K562 (cell line): ENCODE data around the gene ATXN1. TPM values are rescaled to one million over a fixed set of nuclear protein-coding genes. Genes with fewer than 3 reads are reported as not detected.

Experiments
- BACH1 ChIP-seq: fragments of 200-800 bp; sonication (Bioruptor generic); IDR thresholded peaks from 2 replicates; pipeline ENCODE4 v1.6.1; 2016; ENCODE audit warnings: missing genetic modification characterization, missing compliant biosample characterization
- KAT8 ChIP-seq: fragments of 450-650 bp; IDR thresholded peaks from 2 replicates; pipeline ENCODE4 v1.6.1; 2016; ENCODE audit warnings: low read depth, mild to moderate bottlenecking
- RBFOX2 ChIP-seq: fragments of 200-400 bp; formaldehyde crosslinking; IDR thresholded peaks from 2 replicates; pipeline ENCODE4 v1.6.1; 2017; ENCODE audit warnings: low read depth, mild to moderate bottlenecking, low read length, moderate library complexity
- STAT5A ChIP-seq: IDR thresholded peaks from 2 replicates; pipeline ENCODE4 v1.6.1; 2012; ENCODE audit warnings: low read length, inconsistent platforms, borderline replicate concordance
- TAF15 ChIP-seq: fragments of 200-400 bp; formaldehyde crosslinking; IDR thresholded peaks from 2 replicates; pipeline ENCODE4 v1.6.1; 2017; ENCODE audit warnings: mild to moderate bottlenecking, low read depth, low read length, moderate library complexity
- ZFP1 ChIP-seq: fragments of 450-650 bp; formaldehyde crosslinking; IDR thresholded peaks from 2 replicates; pipeline ENCODE4 v1.4.0; 2020; ENCODE audit warnings: mild to moderate bottlenecking, mixed read lengths
- ZNF316 ChIP-seq: fragments of 450-650 bp; IDR thresholded peaks from 2 replicates; pipeline ENCODE4 v1.6.1; 2016
- ZNF561 ChIP-seq: fragments of 450-650 bp; formaldehyde crosslinking; conservative IDR thresholded peaks from 2 replicates; pipeline ENCODE4 v1.4.0; 2020; ENCODE audit warnings: mild to moderate bottlenecking, moderate library complexity
- polyA plus RNA-seq, 8 experiments: library from polyadenylated mRNA; depleted of rRNA in 4 of 8; stranded (reverse) in 5 of 8; unstranded in 3 of 8; fragments of >200 nt; fragmentation: Nextera tagmentation in 2 of 8; fragmentation: Illumina TruSeq in 1 of 8; extraction: Ambion mirVana in 2 of 8; extraction: Trizol in 1 of 8; gene quantifications; 2 replicates each; pipeline versions ENCODE4 v1.2.1 to v1.2.3, GENCODE V29; 2011 to 2014; ENCODE audit warnings: inconsistent platforms in 1 of 8, missing spikeins in 1 of 8
- total RNA-seq, 7 experiments: library from RNA; depleted of rRNA in 6 of 7; stranded (reverse); fragments of >200 nt in 6 of 7; fragmentation: Illumina TruSeq in 2 of 7; extraction: Trizol in 2 of 7; gene quantifications; 2 replicates each; pipeline versions ENCODE4 v1.2.1 to v1.2.3, GENCODE V29; 2011 to 2021; ENCODE audit warnings: low replicate concordance in 1 of 7
- TF ChIP-seq, protein P1 (sequence below): fragments of 450-650 bp; IDR thresholded peaks from 2 replicates; pipeline ENCODE4 v1.6.1; 2017; ENCODE audit warnings: antibody characterized with exemption, mild to moderate bottlenecking
- TF ChIP-seq, protein P2 (sequence below): fragments of 450-650 bp; IDR thresholded peaks from 2 replicates; pipeline ENCODE4 v1.6.1; 2016; ENCODE audit warnings: mild to moderate bottlenecking

ATXN1 gene
- total and polyA plus RNA-seq, 9 of the 15 experiments (the other 6 are each of a cell fraction or from before 2014, with no cell fraction given) = under 0.01 to 1.2 (median 0.58) TPM

- TF ChIP-seq, protein P1, sequence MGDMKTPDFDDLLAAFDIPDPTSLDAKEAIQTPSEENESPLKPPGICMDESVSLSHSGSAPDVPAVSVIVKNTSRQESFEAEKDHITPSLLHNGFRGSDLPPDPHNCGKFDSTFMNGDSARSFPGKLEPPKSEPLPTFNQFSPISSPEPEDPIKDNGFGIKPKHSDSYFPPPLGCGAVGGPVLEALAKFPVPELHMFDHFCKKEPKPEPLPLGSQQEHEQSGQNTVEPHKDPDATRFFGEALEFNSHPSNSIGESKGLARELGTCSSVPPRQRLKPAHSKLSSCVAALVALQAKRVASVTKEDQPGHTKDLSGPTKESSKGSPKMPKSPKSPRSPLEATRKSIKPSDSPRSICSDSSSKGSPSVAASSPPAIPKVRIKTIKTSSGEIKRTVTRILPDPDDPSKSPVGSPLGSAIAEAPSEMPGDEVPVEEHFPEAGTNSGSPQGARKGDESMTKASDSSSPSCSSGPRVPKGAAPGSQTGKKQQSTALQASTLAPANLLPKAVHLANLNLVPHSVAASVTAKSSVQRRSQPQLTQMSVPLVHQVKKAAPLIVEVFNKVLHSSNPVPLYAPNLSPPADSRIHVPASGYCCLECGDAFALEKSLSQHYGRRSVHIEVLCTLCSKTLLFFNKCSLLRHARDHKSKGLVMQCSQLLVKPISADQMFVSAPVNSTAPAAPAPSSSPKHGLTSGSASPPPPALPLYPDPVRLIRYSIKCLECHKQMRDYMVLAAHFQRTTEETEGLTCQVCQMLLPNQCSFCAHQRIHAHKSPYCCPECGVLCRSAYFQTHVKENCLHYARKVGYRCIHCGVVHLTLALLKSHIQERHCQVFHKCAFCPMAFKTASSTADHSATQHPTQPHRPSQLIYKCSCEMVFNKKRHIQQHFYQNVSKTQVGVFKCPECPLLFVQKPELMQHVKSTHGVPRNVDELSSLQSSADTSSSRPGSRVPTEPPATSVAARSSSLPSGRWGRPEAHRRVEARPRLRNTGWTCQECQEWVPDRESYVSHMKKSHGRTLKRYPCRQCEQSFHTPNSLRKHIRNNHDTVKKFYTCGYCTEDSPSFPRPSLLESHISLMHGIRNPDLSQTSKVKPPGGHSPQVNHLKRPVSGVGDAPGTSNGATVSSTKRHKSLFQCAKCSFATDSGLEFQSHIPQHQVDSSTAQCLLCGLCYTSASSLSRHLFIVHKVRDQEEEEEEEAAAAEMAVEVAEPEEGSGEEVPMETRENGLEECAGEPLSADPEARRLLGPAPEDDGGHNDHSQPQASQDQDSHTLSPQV = no peak
- TF ChIP-seq, protein P2, sequence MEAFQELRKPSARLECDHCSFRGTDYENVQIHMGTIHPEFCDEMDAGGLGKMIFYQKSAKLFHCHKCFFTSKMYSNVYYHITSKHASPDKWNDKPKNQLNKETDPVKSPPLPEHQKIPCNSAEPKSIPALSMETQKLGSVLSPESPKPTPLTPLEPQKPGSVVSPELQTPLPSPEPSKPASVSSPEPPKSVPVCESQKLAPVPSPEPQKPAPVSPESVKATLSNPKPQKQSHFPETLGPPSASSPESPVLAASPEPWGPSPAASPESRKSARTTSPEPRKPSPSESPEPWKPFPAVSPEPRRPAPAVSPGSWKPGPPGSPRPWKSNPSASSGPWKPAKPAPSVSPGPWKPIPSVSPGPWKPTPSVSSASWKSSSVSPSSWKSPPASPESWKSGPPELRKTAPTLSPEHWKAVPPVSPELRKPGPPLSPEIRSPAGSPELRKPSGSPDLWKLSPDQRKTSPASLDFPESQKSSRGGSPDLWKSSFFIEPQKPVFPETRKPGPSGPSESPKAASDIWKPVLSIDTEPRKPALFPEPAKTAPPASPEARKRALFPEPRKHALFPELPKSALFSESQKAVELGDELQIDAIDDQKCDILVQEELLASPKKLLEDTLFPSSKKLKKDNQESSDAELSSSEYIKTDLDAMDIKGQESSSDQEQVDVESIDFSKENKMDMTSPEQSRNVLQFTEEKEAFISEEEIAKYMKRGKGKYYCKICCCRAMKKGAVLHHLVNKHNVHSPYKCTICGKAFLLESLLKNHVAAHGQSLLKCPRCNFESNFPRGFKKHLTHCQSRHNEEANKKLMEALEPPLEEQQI = no peak
- TF ChIP-seq ZNF316 = no peak
- no peak for TF ChIP-seq TAF15
- no peak for TF ChIP-seq STAT5A
- no peak for TF ChIP-seq BACH1
- TF ChIP-seq KAT8 = no peak
- no peak for TF ChIP-seq ZNF561 (CRISPR knock-in tag)
- TF ChIP-seq RBFOX2 = no peak
- TF ChIP-seq ZFP1 = no peak
These were observed 14.4 kb downstream of the ATXN1 start (continued) for GRCh38 chr6:16746812-16747211.
